A549 (cell line): ENCODE results near the gene CNIH2.

ENCODE experiments used
- CTCF ChIP-seq: fragments of >200 bp; sonication (Bioruptor Twin); formaldehyde crosslinking; IDR thresholded peaks from 3 replicates; pipeline ENCODE4 v1.5.1; 2016
- EP300 ChIP-seq, 2 experiments: fragments of >200 bp; sonication (Bioruptor Twin); formaldehyde crosslinking; IDR thresholded peaks; 2 replicates in 1 of 2; 3 replicates in 1 of 2; pipeline ENCODE4 v1.6.1; 2016 to 2017
- FOSL2 ChIP-seq, 2 experiments: fragments of 450-650 bp in 1 of 2; fragments of >200 bp in 1 of 2; sonication (Bioruptor Twin) in 1 of 2; formaldehyde crosslinking; IDR thresholded peaks; 2 replicates each; pipeline versions ENCODE4 v1.5.0 to v1.6.1; 2016 to 2020; ENCODE audit warnings: mild to moderate bottlenecking in 1 of 2, moderate library complexity in 1 of 2
- GATA3 ChIP-seq: IDR thresholded peaks from 2 replicates; pipeline ENCODE4 v1.6.1; 2012; ENCODE audit warnings: borderline replicate concordance
- HES2 ChIP-seq: fragments of >200 bp; sonication (Bioruptor Twin); formaldehyde crosslinking; IDR thresholded peaks from 2 replicates; pipeline ENCODE4 v1.6.1; 2016
- HOXA7 ChIP-seq: fragments of 250-450 bp; sonication (Bioruptor Pico); IDR thresholded peaks from 2 replicates; pipeline ENCODE4 v1.5.0; 2020; ENCODE audit warnings: mild to moderate bottlenecking, moderate library complexity
- JUN ChIP-seq, 2 experiments: fragments of >200 bp; sonication (Bioruptor Twin); formaldehyde crosslinking; IDR thresholded peaks; 2 replicates in 1 of 2; 3 replicates in 1 of 2; pipeline ENCODE4 v1.6.1; 2016 to 2017
- MAFK ChIP-seq: fragments of 450-650 bp; IDR thresholded peaks from 2 replicates; pipeline ENCODE4 v1.6.1; 2014; ENCODE audit not compliant: partially characterized antibody
- NR3C1 ChIP-seq: fragments of >200 bp; sonication (Bioruptor Twin); formaldehyde crosslinking; IDR thresholded peaks from 3 replicates; pipeline ENCODE4 v1.6.1; 2017
- POLR2A ChIP-seq: IDR thresholded peaks from 2 replicates; pipeline ENCODE4 v1.6.1; 2012; ENCODE audit warnings: mild to moderate bottlenecking, low read length
- RNF2 ChIP-seq: fragments of 200-600 bp; sonication (generic); IDR thresholded peaks from 2 replicates; pipeline ENCODE4 v1.6.1; 2016; ENCODE audit warnings: low read depth, mild to moderate bottlenecking, antibody characterized with exemption, moderate library complexity, borderline replicate concordance
- SMC3 ChIP-seq: fragments of >200 bp; sonication (Bioruptor Twin); formaldehyde crosslinking; IDR thresholded peaks from 3 replicates; pipeline ENCODE4 v1.6.1; 2018; ENCODE audit warnings: inconsistent platforms
- SREBF2 ChIP-seq: fragments of 450-650 bp; IDR thresholded peaks from 2 replicates; pipeline ENCODE4 v1.6.1; 2014; ENCODE audit warnings: mild to moderate bottlenecking, moderate library complexity
- ZC3H11A ChIP-seq: fragments of 450-650 bp; IDR thresholded peaks from 2 replicates; pipeline ENCODE4 v1.6.1; 2014; ENCODE audit warnings: antibody characterized with exemption, mild to moderate bottlenecking

- TF ChIP-seq MAFK, result no peak
- no peak for TF ChIP-seq POLR2A
- TF ChIP-seq CTCF, result no peak
- no peak for TF ChIP-seq SMC3
- no peak for TF ChIP-seq RNF2
- no peak for TF ChIP-seq SREBF2
- no peak for TF ChIP-seq JUN (IDR thresholded peaks at IDR 0.05)
- TF ChIP-seq HES2, result no peak
- TF ChIP-seq EP300 (IDR thresholded peaks at IDR 0.05), result no peak
- TF ChIP-seq FOSL2 (IDR thresholded peaks at IDR 0.05), result no peak
- peak; percentile 18; the same call in 1 of the 2 replicates for TF ChIP-seq FOSL2 (CRISPR knock-in tag; IDR thresholded peaks at IDR 0.05)
- no peak for TF ChIP-seq HOXA7 (CRISPR knock-in tag)
- TF ChIP-seq GATA3, result no peak
- no peak for TF ChIP-seq ZC3H11A
- TF ChIP-seq NR3C1, result no peak
Measured at GRCh38 chr11:66280428-66280827, 2.5 kb downstream of the CNIH2 start.
